RWPE2 (cell line): ENCODE results near the gene GP1BA.

Experiments used
- ATAC-seq: fragments of 200-7000 bp; cut with Tn5 transposase; 3 replicates; pipeline ENCODE4 v1.9.1; 2021; ENCODE audit warnings: low read depth
- DNase-seq: peaks from one replicate; pipeline ENCODE4 v3.0.0-alpha.2; 2020; ENCODE audit warnings: low spot score
- H3K27ac ChIP-seq: fragments of 450-650 bp; 2 replicates; pipeline ENCODE4 v1.5.1; 2017; ENCODE audit warnings: mild to moderate bottlenecking; ENCODE audit not compliant: poor library complexity, severe bottlenecking
- H3K27me3 ChIP-seq: fragments of 250-450 bp; sonication (Bioruptor Pico); 2 replicates; pipeline ENCODE4 v1.5.1; 2021; ENCODE audit warnings: mild to moderate bottlenecking, moderate library complexity; ENCODE audit not compliant: insufficient read depth, poor library complexity, severe bottlenecking
- H3K36me3 ChIP-seq: fragments of 250-450 bp; sonication (Bioruptor Pico); 2 replicates; pipeline ENCODE4 v1.5.1; 2020; ENCODE audit warnings: low read depth, mild to moderate bottlenecking, moderate library complexity
- H3K4me1 ChIP-seq: fragments of 250-450 bp; sonication (Bioruptor Pico); 2 replicates; pipeline ENCODE4 v1.5.1; 2021; ENCODE audit warnings: mild to moderate bottlenecking, moderate library complexity; ENCODE audit not compliant: insufficient read depth, poor library complexity, severe bottlenecking
- H3K4me3 ChIP-seq: fragments of 250-450 bp; sonication (Bioruptor Pico); 2 replicates; pipeline ENCODE4 v1.5.1; 2021; ENCODE audit warnings: mild to moderate bottlenecking, moderate library complexity; ENCODE audit not compliant: severe bottlenecking
- H3K9me3 ChIP-seq: fragments of 250-450 bp; sonication (Bioruptor Pico); 2 replicates; pipeline ENCODE4 v1.5.1; 2021; ENCODE audit warnings: mild to moderate bottlenecking, moderate library complexity; ENCODE audit not compliant: severe bottlenecking
- TF ChIP-seq, protein P1 (sequence below): fragments of 450-650 bp; IDR thresholded peaks from one replicate; pipeline ENCODE4 v1.5.1; 2017; ENCODE audit warnings: mild to moderate bottlenecking, moderate library complexity; ENCODE audit not compliant: poor library complexity, severe bottlenecking

GP1BA gene

DNA sequence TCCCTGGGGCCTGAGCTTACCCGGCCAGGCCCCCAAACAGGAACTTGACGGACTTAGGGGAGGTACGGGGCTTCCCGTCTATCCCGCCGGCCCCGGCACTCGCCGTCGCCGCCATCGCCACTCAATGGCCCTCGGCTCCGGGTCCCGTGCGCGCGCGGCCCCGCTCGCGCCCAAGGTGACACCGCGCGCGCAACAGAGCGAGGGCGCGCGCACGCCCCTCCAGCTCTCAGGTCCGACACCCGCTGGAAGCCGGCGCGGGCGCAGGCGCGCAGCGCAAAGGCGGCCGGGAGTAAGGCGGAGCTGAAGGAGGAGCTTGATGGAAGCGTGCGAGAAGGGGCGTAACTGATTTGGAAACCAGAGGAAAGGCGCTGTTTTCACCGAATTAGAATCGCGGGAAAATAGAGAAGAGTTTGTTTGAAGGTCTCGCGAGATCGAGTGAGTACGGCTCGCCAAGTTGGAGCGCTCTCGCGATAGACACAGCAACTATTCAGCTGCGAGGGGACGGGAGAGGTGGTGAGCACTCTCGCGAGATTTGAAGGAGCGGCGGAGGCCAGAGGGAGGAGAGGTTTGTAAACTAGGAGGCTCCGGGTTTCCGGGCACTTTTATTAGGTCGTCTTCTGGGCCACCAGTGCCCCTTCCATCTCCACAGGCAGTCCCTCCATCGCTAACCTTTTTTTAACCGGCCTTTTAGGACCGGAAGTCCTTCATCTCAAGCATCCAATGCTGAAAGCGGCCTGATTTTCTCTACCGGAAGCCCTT, 7.9 kb downstream of the GP1BA start, which contains the start of the genes RNF167 and SLC25A11:
TSS of gene RNF167 (plus strand) at position 473 of the 759 bp plus-strand sequence. CDS start 642 bp downstream, outside the sequence.
TSS of gene SLC25A11 (minus strand) at position 251 of the 759 bp plus-strand sequence. CDS start at position 115, 136 bp downstream.
- Histone ChIP-seq H3K27me3 (no peaks in the 10 kb centered on the region), H3K27ac (peak within 1 kb of the TSS; percentile 99), H3K9me3 (no peaks in the 10 kb centered on the region), H3K36me3 (peaks cover 49% of the 10 kb centered on the region), H3K4me1 (peaks cover 18% of the 10 kb centered on the region), H3K4me3 (peak within 1 kb of the TSS; percentile 63)
- ATAC-seq (peak; percentile 78), DNase-seq (peak; percentile 96)
- TF ChIP-seq, protein P1, sequence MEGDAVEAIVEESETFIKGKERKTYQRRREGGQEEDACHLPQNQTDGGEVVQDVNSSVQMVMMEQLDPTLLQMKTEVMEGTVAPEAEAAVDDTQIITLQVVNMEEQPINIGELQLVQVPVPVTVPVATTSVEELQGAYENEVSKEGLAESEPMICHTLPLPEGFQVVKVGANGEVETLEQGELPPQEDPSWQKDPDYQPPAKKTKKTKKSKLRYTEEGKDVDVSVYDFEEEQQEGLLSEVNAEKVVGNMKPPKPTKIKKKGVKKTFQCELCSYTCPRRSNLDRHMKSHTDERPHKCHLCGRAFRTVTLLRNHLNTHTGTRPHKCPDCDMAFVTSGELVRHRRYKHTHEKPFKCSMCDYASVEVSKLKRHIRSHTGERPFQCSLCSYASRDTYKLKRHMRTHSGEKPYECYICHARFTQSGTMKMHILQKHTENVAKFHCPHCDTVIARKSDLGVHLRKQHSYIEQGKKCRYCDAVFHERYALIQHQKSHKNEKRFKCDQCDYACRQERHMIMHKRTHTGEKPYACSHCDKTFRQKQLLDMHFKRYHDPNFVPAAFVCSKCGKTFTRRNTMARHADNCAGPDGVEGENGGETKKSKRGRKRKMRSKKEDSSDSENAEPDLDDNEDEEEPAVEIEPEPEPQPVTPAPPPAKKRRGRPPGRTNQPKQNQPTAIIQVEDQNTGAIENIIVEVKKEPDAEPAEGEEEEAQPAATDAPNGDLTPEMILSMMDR: no peak

- no peaks in the 10 kb centered on the region for H3K9me3 ChIP-seq
- peak overlapping the region; percentile 63 for H3K4me3 ChIP-seq
- H3K27ac ChIP-seq: peak overlapping the region; percentile 99
- H3K36me3 ChIP-seq: peaks cover 55% of the 10 kb centered on the region
- DNase-seq (peak; percentile 87), ATAC-seq (peak; percentile 57)
- TF ChIP-seq, protein P1: no peak
- no peaks in the 10 kb centered on the region for H3K27me3 ChIP-seq
- H3K4me1 ChIP-seq: peaks cover 25% of the 10 kb centered on the region
Measured at GRCh38 chr17:4940555-4941318, 8.7 kb downstream of the GP1BA start.

GRCh38 chr17:4941319-4941610, 9.2 kb downstream of the GP1BA start:
- H3K36me3 ChIP-seq: peaks cover 61% of the 10 kb centered on the region
- H3K9me3 ChIP-seq: no peaks in the 10 kb centered on the region
- TF ChIP-seq, protein P1: no peak
- peak overlapping the region; percentile 99 for H3K27ac ChIP-seq
- peak overlapping the region; percentile 63 for H3K4me3 ChIP-seq
- H3K4me1 ChIP-seq: peaks cover 29% of the 10 kb centered on the region
- DNase-seq (no peak), ATAC-seq (no peak)
- H3K27me3 ChIP-seq: no peaks in the 10 kb centered on the region

GRCh38 chr17:4942760-4943508, 10.9 kb downstream of the GP1BA start:
- Histone ChIP-seq H3K27ac (peak overlapping the region; percentile 99), H3K9me3 (no peaks in the 10 kb centered on the region), H3K4me1 (peaks cover 29% of the 10 kb centered on the region), H3K4me3 (no peak overlapping the region), H3K36me3 (peaks cover 63% of the 10 kb centered on the region), H3K27me3 (no peaks in the 10 kb centered on the region)
- ATAC-seq (no peak), DNase-seq (no peak)
- TF ChIP-seq, protein P1: no peak
